Limb (tissue), 2 donors: Measurements from ENCODE around the gene USF3.

Source experiments
- DNase-seq, 2 donors: peaks; one replicate each; pipeline ENCODE4 v3.0.0-alpha.2; 2016; ENCODE audit errors: extremely low spot score in 2 of 2

Gene USF3

DNA sequence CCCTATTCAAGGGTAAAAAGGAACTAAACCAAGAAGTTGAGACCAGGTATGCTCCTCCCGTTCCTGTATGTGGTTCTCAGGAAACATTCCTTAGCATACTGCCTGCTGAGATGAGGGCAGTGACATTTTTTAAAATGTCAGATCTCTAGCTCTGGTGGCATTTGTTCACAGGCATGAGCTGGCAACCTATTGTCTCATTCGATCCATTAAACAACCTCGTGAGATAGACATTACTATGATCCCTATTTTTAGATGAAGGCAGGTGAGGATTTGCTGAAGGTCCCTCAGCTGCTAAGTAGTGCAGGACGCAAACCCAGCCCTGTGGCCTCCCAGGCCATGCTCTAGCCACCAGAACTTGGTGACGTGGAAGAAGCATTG, 89.2 kb downstream of the USF3 start:
- DNase-seq, result no peak

DNA sequence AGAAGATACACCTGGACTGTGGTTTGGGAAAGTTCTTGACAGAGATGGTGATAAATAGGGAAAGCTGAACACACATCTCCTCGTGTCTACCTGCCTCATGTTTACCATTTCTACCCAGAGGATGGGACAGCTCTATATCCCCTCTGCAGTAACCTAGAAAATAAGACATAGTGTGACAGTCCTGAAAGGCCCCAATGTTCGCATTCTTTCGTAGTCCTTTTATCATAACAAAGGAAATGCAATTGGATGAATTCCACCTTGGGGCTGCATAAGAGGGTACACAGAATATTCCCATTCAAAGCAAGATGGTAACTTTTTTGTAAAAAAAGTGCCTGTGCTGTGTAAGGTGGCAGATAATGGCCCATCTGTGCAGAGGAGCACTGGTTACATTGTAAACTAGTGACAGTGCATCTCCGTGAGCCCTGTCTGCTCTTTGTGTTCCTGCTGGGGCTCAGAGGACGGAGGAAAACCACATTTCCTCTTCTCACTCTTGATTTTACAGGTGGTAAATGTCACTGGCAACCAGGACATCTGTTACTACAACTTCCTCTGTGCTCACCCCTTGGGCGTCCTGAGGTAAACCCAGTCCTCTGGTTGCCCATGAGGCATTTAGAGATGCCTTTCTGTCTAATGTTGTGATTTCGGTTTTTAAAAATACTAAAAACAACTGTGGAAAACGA, 89.8 kb downstream of the USF3 start:
- DNase-seq, result no peak

DNA sequence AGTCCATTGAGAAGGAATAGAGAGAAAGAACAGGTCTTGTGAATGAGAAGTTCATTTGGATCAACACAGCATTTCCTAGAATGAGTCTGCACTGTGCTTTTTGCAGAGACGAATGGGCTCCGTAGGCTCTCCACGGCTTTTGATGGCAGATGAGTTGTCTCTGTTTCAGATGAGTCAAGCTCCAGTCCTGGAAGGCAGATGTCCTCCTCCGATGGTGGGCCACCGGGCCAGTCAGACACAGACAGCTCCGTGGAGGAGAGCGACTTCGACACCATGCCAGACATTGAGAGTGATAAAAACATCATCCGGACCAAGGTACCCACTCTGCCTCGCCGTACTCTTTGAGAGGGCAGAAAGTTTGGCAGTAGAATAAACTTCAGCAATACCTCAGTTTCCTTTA, 93.6 kb downstream of the USF3 start:
- DNase-seq, result no peak

DNA sequence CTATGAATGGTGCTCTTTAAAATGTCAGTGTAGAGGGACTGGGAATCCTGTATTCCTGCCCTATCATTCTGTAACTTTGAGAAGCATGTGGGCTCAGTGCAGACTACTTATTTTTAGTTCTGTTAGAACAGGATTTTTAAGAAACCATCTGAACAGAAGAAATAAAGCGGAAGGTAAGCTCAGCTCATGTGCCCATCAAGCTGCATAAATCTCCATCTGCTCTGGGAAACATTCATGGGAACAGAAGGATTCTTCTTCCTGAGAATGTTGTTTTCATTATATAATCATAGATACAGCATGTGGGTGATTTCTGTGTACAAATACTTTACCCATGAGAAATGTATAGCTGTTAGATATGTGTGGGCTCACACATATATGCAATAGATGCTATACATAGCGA, 94.2 kb downstream of the USF3 start:
- no peak for DNase-seq

DNA sequence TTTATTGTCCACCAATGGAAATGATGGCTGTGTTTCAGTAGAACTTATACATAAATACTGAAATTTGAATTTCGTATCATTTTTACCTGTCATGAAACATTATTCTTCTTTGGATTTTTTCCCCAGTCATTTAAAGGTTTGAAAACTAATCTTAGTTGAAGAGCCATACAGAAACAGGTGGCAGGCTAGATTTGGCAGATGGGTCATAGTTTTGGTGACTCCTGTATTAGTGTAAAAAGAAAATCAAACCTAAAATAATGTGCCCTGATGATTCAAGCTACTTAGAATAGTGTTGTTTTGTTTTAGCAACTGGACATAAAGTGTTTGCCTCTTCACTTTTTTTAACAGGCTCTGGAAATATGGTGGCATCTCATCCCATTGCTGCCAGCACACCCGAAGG, 95.2 kb downstream of the USF3 start:
- DNase-seq, result no peak

DNA sequence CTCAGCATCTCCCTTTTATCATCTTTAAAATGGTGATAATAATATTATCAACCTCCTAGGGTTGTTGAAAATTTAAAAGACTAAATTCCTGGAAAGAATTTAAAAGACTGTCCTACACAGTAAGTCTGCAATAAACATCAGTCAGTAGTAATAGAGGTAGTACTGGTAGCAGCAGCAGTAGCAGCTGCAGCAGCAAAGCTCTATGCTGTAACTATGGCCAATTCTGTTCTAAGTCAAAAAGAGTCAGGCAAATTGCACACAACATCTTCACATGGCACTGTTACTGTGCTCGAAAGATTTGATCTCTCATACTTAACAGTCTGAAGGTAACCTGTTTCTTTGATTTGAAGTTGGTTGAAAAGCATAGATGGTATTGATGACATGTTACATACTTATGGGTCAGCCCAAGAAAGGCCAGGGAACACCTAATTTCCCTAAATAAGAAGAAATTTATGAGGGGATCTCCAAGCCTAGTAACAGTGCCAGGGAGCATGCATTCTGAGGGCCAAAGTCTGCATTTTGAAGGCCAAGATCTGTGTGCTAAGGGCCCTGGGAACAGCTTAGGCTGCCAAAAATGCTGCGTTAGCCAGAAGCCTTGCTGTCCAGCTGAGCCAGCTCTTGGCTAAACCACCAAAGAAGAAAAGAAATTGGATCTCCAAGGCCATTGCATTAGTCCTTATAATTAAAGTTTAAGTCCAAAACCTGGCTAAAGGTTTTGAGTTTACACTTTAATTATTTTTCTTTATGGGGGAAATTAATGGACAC, 95.8 kb downstream of the USF3 start:
- DNase-seq, result no peak
